HCT116 (cell line): ENCODE data around the gene CSN1S1.

Source experiments
- POLR2A ChIP-seq: IDR thresholded peaks from 2 replicates; pipeline ENCODE4 v1.7.0; 2011; ENCODE audit warnings: borderline replicate concordance; ENCODE audit not compliant: insufficient read depth, insufficient read length; ENCODE audit errors: extremely low read depth
- POLR2AphosphoS5 ChIP-seq: IDR thresholded peaks from 2 replicates; pipeline ENCODE4 v1.6.1; 2011; ENCODE audit warnings: mild to moderate bottlenecking, low read depth, low read length, moderate library complexity
- SIN3A ChIP-seq: IDR thresholded peaks from 2 replicates; pipeline ENCODE4 v1.6.1; 2012; ENCODE audit warnings: low read depth
- TF ChIP-seq, protein P1 (sequence below), 3 experiments: fragments of 200-600 bp in 1 of 3; sonication (generic) in 1 of 3; IDR thresholded peaks in 2 of 3; conservative IDR thresholded peaks in 1 of 3; 2 replicates each; pipeline ENCODE4 v1.5.1; 2012 to 2017; ENCODE audit warnings: low read depth in 2 of 3, low read length in 2 of 3, antibody characterized with exemption in 1 of 3, borderline replicate concordance in 1 of 3, control low read depth in 1 of 3, mild to moderate bottlenecking in 1 of 3, mixed read lengths in 1 of 3, mixed run types in 1 of 3, moderate library complexity in 1 of 3; ENCODE audit not compliant: insufficient read depth in 1 of 3

DNA sequence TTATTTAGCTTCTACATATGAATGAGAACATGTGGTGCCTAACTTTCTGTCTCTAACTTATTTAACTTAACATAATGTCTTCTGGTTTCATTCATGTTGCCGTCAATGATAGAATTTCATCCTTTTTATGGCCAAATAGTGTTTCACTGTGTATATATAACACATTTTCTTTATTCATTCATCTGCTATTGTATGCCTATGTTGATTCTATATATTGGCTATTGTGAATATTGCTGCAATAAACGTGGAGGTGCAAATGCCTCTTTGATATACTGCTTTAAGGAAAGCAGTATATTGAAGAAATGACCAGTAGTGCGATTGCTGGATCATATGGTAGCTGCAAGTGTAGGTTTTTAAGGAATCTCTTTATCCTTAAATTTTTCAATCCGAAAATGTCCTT, 10.0 kb upstream of the CSN1S1 start:
- TF ChIP-seq POLR2A (no peak), POLR2AphosphoS5 (no peak), SIN3A (no peak)
- TF ChIP-seq, protein P1, sequence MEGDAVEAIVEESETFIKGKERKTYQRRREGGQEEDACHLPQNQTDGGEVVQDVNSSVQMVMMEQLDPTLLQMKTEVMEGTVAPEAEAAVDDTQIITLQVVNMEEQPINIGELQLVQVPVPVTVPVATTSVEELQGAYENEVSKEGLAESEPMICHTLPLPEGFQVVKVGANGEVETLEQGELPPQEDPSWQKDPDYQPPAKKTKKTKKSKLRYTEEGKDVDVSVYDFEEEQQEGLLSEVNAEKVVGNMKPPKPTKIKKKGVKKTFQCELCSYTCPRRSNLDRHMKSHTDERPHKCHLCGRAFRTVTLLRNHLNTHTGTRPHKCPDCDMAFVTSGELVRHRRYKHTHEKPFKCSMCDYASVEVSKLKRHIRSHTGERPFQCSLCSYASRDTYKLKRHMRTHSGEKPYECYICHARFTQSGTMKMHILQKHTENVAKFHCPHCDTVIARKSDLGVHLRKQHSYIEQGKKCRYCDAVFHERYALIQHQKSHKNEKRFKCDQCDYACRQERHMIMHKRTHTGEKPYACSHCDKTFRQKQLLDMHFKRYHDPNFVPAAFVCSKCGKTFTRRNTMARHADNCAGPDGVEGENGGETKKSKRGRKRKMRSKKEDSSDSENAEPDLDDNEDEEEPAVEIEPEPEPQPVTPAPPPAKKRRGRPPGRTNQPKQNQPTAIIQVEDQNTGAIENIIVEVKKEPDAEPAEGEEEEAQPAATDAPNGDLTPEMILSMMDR (IDR thresholded peaks at IDR 0.05 in 2 of 3, conservative IDR thresholded peaks at IDR 0.05 in 1 of 3; ENCODE audit: borderline replicate concordance in 1 of 3, insufficient read depth in 1 of 3, low read depth in 2 of 3, low read length in 2 of 3) = no peak
